DMS 273 (cell line): ENCODE measurements around the gene LAGE3.

Experiments
- DNase-seq: peaks from one replicate; lab custom pipeline; 2025; ENCODE audit not compliant: unreplicated experiment; lab: John Stamatoyannopoulos, UW

The LAGE3 gene

GRCh38 chrX:154478728-154479622, at the start of gene LAGE3:
Gene LAGE3 (minus strand): TSS chrX:154479281. CDS start chrX:154478915, 366 bp downstream.
- DNase-seq, result peak; percentile 93

DNA sequence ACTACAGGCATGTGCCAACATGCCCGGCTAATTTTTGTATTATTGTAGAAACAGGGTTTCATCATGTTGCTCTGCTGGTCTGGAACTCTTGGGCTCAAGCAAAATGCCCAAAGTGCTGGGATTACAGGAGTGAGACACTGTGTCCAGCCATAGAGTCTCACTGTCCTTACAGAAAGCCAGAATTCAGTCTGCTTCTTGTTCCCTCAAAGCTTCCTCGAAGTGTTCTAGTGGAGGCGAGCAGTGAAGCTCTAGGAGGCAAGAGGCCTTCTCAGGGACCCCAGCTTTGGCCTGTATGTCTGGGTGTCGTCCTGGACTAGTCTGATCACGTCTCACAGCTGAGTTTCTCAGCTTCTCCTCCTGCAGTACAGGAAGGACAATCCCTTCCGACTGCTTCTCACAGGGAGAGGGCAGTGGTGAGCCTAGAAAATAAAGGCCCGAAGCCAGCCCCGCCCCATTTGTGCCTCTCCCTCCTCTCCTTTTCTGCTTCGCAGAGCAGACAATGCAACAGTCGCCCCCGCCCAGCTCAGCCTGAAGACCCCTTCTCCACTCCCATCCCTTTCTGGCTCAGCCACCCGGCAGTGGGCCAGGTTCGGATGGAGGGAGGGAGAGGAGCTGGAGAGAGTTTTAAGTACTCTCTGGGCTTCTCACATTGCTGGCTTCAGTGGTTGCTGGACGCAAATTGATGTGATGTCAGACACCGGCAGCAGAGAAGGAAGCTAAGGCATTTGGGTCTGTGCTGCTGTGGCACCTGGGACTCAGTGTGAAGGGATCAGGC, 48.0 kb upstream of the LAGE3 start:
- DNase-seq, result peak; percentile 87

GRCh38 chrX:154525606-154526490, 46.8 kb upstream of the LAGE3 start:
- no peak for DNase-seq

- no peak for DNase-seq
Observed at GRCh38 chrX:154519389-154519788, 40.3 kb upstream of the LAGE3 start.

DNA sequence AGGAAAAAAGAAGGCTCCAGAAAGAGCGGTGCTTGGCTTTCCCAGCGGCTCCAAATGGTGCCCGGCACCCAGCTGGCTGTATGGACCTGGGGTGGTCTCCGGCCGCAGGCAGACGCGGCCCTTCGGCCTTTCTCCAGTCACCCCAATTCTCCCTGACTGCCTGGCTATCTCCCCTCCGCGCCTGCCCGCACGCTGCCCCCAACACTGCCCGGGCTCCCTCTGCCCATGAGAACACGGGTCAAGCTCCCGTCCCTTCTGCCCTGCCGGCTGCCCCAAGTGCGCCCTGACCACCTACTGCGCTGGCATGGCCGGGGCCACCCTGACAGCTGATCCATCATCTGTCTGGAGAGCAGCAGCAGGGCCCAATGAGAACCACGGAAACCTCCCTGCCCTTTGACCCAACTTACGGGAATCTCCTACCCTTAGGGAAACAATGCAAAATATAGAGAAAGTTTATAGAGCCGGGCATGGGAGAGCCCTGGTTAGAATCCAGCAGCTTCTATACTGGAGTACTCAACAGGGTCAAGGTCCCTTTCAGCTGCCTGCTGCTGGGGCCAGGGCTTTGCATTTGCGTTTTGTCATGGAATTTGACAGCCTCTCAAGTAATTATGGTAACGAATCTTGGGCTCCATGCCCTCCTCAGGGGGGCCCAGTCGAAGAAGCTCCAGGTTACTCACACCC, 38.2 kb upstream of the LAGE3 start:
- no peak for DNase-seq

GRCh38 chrX:154516656-154517100, 37.6 kb upstream of the LAGE3 start:
- no peak for DNase-seq

DNA sequence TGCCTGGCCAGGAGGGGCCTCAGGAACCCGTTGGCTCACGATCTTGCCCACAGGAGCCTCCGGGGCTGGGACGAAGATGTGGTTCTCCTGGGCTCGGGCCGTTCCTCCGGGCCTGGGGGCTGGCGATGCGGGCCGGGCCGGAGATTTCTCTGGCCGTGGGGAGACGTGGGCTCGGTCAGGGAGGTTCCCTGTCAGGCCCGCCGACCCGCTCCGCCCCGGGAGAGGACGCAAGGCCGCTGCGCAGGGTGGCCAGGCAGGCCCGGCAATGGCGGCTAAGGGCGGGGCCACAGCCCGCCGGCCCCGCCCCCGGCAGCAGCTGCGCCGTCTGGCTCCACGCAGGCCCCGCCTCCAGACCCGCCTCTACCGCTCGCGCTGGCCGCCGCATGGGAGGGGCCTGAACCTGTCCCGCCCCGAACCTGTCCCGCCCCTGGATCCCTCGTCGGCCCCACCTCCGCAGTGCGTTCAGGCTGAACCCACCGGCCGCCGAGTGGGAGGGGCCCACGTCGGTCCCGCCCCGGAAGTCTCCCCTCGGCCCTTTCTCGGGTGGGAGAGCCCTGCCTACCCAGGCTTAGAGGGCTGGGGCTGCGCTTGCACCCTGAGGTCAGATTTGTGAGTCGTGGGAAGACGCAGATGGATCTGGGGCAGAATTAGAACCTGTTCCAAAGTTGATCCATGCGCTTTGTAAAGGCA, 37.0 kb upstream of the LAGE3 start, which contains the start of gene FAM3A:
FAM3A (minus strand) TSS at position 267 of the 690 bp plus-strand sequence. CDS start 460 bp downstream, outside the sequence.
- DNase-seq, result peak; percentile 93

- DNase-seq, result peak; percentile 72
Observed at GRCh38 chrX:154515090-154515965, 36.2 kb upstream of the LAGE3 start.

DNA sequence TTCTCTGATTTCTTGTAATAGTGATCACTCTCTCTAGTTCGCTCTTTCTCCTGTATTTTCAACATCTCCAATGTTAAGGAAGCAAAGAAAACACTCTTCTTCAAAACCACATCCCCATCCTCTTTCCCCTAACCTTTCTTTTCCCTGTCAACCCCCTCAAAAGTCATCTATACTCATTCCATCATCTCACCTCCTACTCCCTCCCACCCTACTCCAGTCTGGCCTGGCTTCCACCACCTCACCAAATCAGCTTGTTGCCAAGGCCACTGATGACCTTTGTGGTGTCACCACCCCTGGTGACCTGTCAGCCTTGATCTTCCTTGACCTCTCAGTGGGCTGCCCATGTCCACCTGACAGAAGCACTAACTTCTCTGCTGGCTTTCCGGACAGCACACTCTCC, 34.6 kb upstream of the LAGE3 start:
- DNase-seq, result no peak

- DNase-seq, result no peak
Observed at GRCh38 chrX:154512879-154513553, 33.9 kb upstream of the LAGE3 start.

DNA sequence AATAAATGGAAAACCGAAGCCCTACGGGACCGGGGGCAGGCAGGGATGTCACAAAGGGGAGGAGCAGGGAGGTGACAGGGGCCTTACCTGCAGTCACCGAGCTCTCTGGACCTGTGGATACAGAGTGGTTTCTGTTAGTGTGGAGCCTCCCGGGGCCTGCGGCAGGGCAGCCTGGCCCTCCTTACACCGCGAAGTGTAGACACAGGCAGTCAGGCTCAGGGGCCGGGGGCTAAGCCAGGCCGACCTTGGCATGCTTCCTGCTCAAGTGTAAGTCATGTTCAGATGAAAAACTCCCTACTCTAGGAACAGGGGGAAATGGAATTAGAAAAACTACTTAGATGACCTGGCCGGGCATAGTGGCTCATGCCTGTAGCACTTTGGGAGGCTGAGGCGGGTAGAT, 32.7 kb upstream of the LAGE3 start:
- DNase-seq, result no peak

DNA sequence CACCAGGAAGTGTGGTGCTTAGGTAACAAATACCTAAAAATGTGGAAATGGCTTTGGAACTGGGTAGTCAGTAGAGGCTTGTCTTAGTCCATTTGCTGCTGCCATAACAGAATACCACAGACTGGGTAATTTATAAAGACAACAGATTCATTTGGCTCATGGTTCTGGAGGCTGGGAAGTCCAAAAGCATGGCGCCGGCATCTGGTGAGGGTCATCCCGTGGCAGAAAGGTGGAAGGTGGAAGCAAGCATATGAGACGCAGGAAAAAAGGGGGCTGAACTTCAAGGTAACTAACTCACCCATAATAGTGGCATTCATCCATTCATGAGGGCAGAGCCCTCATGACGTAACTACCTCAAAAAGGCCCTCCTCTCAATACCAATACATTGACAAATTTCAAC, 30.4 kb upstream of the LAGE3 start:
- DNase-seq, result no peak

GRCh38 chrX:154508384-154508745, 29.3 kb upstream of the LAGE3 start:
- no peak for DNase-seq

- DNase-seq, result no peak
Observed at GRCh38 chrX:154507673-154508383, 28.7 kb upstream of the LAGE3 start.

DNA sequence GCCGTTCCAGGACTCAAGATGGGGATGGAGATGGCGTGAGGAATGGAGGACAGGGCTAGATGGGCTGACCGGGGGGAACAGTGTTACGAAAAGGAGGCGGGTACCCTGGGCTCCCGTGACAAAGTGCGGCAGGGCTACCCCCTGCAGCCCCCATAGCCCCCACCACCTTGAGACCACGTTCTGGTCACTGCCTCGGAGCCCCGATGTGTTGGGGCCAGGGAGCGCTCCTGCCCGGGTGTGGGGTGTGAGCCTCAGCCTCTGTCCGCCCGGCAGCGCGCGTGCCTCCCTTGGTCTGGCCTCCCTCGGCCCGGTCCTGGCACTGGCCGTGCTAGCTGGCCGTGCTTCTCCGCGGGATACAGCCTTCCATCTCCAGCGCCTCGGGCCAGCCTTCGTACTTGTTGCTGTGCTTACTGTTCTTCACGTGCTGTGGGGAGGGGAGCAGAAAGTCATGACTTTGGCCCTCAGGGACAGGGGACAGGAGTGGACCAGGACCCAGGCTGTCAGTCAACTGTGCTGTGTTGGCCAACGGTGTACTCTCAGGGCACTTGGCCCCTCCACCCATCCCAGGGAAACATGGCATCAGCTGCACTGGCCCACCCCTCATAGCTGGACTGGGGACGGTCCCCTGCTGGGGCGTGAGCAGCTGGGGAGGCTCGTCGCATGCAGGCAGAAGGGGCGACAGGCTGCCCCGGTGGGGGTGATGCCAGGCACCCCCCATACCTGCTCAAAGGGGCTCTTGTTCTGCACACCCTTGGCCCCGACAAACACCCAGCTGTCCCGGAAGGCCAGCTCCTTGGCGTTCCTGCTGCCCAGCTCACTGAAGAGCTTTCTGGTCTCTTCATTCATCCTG, 27.6 kb upstream of the LAGE3 start:
- DNase-seq, result no peak

GRCh38 chrX:154505734-154506133, 26.7 kb upstream of the LAGE3 start:
- no peak for DNase-seq

DNA sequence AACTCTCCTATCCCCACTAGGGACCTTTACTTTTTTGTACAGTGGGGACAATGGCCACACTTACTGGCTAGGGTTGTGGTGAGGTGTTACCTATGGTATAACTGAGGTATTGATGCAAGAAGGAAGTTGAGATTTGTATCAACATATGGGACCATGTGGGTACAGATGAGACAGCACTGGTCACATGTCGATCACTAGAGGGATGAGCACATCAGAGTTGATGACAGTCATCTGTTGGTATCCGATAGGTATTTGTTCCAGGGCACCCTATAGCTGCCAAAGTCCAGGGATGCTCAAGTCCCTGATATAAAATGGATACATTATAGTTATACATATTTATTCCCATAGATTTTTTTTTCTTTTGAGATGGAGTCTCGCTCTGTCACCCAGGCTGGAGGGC, 23.9 kb upstream of the LAGE3 start:
- DNase-seq, result no peak
